Lower leg skin (tissue), 3 donors: Measurements from ENCODE around the gene SWAP70.

Experiments
- POLR2A ChIP-seq, 2 donors: fragments of 450-650 bp; IDR thresholded peaks; one replicate each; pipeline ENCODE4 v1.6.1; 2016 to 2017; ENCODE audit warnings: antibody characterized with exemption in 2 of 2, mild to moderate bottlenecking in 1 of 2, moderate library complexity in 1 of 2
- TF ChIP-seq, protein P1 (sequence below), 3 donors: fragments of 450-650 bp; IDR thresholded peaks; one replicate each; pipeline ENCODE4 v1.5.1; 2016; ENCODE audit warnings: antibody characterized with exemption in 3 of 3, mild to moderate bottlenecking in 3 of 3, moderate library complexity in 2 of 3

DNA sequence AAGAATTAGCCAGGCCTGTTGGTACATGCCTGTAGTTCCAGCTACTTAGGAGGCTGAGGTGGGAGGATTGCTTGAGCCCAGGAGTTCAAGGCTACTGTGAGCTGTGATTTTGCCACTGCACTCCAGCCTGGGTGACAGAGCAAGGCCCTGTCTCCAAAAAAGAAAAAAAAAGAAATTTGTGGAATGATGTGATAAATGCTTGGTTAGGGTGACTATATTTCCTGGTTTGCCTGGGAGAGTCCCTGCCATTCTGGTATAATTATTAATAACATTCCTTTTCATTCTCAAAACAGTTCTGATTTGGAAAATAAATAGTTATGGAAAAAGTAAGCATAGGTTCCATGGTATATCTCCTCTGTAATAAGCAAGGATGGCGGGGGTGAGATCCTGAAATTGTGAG lies 74.8 kb downstream of the SWAP70 start:
- TF ChIP-seq, protein P1, sequence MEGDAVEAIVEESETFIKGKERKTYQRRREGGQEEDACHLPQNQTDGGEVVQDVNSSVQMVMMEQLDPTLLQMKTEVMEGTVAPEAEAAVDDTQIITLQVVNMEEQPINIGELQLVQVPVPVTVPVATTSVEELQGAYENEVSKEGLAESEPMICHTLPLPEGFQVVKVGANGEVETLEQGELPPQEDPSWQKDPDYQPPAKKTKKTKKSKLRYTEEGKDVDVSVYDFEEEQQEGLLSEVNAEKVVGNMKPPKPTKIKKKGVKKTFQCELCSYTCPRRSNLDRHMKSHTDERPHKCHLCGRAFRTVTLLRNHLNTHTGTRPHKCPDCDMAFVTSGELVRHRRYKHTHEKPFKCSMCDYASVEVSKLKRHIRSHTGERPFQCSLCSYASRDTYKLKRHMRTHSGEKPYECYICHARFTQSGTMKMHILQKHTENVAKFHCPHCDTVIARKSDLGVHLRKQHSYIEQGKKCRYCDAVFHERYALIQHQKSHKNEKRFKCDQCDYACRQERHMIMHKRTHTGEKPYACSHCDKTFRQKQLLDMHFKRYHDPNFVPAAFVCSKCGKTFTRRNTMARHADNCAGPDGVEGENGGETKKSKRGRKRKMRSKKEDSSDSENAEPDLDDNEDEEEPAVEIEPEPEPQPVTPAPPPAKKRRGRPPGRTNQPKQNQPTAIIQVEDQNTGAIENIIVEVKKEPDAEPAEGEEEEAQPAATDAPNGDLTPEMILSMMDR (IDR thresholded peaks at IDR 0.05), result no peak
- no peak for TF ChIP-seq POLR2A (IDR thresholded peaks at IDR 0.05)
